Lower lobe of right lung (tissue), 2 donors: Measurements from ENCODE around the gene PTPRD. TPM values are rescaled to one million over a fixed set of nuclear protein-coding genes. Genes with fewer than 3 reads are reported as not detected.

ENCODE experiments used
- ATAC-seq, 2 donors: fragments of 200-7000 bp; cut with Tn5 transposase; one replicate each; pipeline ENCODE4 v1.9.1; 2020 to 2022; ENCODE audit warnings: mild to moderate bottlenecking in 2 of 2, moderate library complexity in 2 of 2
- DNase-seq: peaks from one replicate; pipeline ENCODE4 v3.0.0-alpha.2; 2020
- H3K27ac ChIP-seq: fragments of 200-600 bp; one replicate; pipeline ENCODE4 v1.8.0; 2022
- H3K27me3 ChIP-seq: fragments of 200-600 bp; one replicate; pipeline ENCODE4 v1.8.0; 2022; ENCODE audit warnings: low read depth
- H3K36me3 ChIP-seq: fragments of 200-600 bp; one replicate; pipeline ENCODE4 v1.8.0; 2022; ENCODE audit warnings: mild to moderate bottlenecking
- H3K4me1 ChIP-seq: fragments of 200-600 bp; one replicate; pipeline ENCODE4 v1.8.0; 2022
- H3K4me3 ChIP-seq: fragments of 200-600 bp; one replicate; pipeline ENCODE4 v1.8.0; 2022; ENCODE audit warnings: mild to moderate bottlenecking
- H3K9me3 ChIP-seq: fragments of 200-600 bp; one replicate; pipeline ENCODE4 v1.8.0; 2022
- CTCF ChIP-seq: fragments of 200-600 bp; IDR thresholded peaks from one replicate; pipeline ENCODE4 v1.8.0; 2022; ENCODE audit warnings: antibody characterized with exemption, mild to moderate bottlenecking
- intact Hi-C: fragments of 100-400 bp; cut with DNase I; formaldehyde crosslinking; loops from one replicate; pipeline ENCODE4 v1.11.0; 2022
- total RNA-seq: library from RNA; stranded (reverse); fragmentation: NEBNext Ultra II Directional; extraction: Animal tissue kit (Norgen Biotek cat#: 25700); gene quantifications from one replicate; pipeline ENCODE4 v1.2.1, GENCODE V29; 2021
- donor health status: DM: no; HTN: yes; CAD: no; lungs with severe emphysema.

The PTPRD gene
- total RNA-seq, 1 donor from 2014 or later, result 17.2 TPM

- ATAC-seq (no peak), DNase-seq (no peak)
- TF ChIP-seq CTCF, result no peak
Observed at GRCh38 chr9:9536523-9536922, 1076.3 kb downstream of the PTPRD start.

GRCh38 chr9:9523476-9524139 is 1089.2 kb downstream of the PTPRD start:
- no peaks in the 10 kb centered on the region for H3K27me3 ChIP-seq
- TF ChIP-seq CTCF, result no peak
- peak in 1 of 2 donors; percentile 66 for ATAC-seq
- no peak for DNase-seq
- no peaks in the 10 kb centered on the region for H3K4me1 ChIP-seq
- H3K9me3 ChIP-seq, result no peaks in the 10 kb centered on the region
- intact Hi-C loops, result no loop called here
- no peak overlapping the region for H3K4me3 ChIP-seq
- no peak overlapping the region for H3K27ac ChIP-seq
- no peaks in the 10 kb centered on the region for H3K36me3 ChIP-seq

More at GRCh38 chr9:9536523-9536922, 1076.3 kb downstream of the PTPRD start:
- intact Hi-C loops, result no loop called here
- Histone ChIP-seq H3K27ac (no peak overlapping the region), H3K36me3 (no peaks in the 10 kb centered on the region), H3K4me3 (no peak overlapping the region), H3K9me3 (no peaks in the 10 kb centered on the region), H3K4me1 (no peaks in the 10 kb centered on the region), H3K27me3 (no peaks in the 10 kb centered on the region)

- ATAC-seq, result no peak
- Histone ChIP-seq H3K27me3 (no peaks in the 10 kb centered on the region), H3K9me3 (no peaks in the 10 kb centered on the region), H3K4me1 (no peaks in the 10 kb centered on the region), H3K4me3 (no peak overlapping the region), H3K36me3 (no peaks in the 10 kb centered on the region), H3K27ac (no peak overlapping the region)
- DNase-seq, result no peak
- intact Hi-C loops, result no loop called here
- no peak for TF ChIP-seq CTCF
Observed at GRCh38 chr9:9522406-9522805, 1090.4 kb downstream of the PTPRD start.

- ATAC-seq, result peak; percentile 39 to 72
- intact Hi-C loops, result no loop called here
Observed at GRCh38 chr9:9521033-9521779, 1091.6 kb downstream of the PTPRD start.

GRCh38 chr9:9504869-9505268 is 1107.9 kb downstream of the PTPRD start:
- TF ChIP-seq CTCF, result no peak
- H3K27ac ChIP-seq, result no peak overlapping the region
- no peaks in the 10 kb centered on the region for H3K4me1 ChIP-seq
- H3K36me3 ChIP-seq, result no peaks in the 10 kb centered on the region
- no peaks in the 10 kb centered on the region for H3K9me3 ChIP-seq
- peak; percentile 81 to 91 for ATAC-seq
- H3K4me3 ChIP-seq, result no peak overlapping the region
- no peak for DNase-seq
- no peaks in the 10 kb centered on the region for H3K27me3 ChIP-seq
- intact Hi-C loops, result no loop called here

More at GRCh38 chr9:9521033-9521779, 1091.6 kb downstream of the PTPRD start:
- no peaks in the 10 kb centered on the region for H3K27me3 ChIP-seq
- no peaks in the 10 kb centered on the region for H3K4me1 ChIP-seq
- H3K9me3 ChIP-seq, result no peaks in the 10 kb centered on the region
- no peak overlapping the region for H3K4me3 ChIP-seq
- no peak for DNase-seq
- H3K36me3 ChIP-seq, result no peaks in the 10 kb centered on the region
- TF ChIP-seq CTCF, result no peak
- no peak overlapping the region for H3K27ac ChIP-seq
